Measurements from ENCODE around the gene KCNQ1.

DNA sequence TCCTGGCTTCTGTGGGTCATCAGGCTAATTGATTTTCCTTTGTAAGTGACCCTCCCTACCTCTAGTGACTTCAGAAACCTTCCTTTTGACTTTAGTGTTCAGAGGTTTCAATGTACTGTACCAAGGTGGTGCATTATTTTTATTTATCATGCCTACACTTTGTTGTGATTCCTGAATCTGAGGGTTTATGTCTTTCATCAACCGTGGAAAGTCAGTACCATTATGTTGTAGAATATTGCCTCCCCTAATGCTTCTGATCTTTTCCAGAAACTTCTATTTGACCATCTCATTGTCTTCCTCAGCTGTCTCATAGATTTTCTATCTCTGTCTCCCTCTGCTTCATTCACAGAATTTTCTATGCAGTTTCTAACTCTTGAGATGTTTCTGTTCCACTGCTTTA is 149.5 kb downstream of the KCNQ1 start:
- no peak for TF ChIP-seq ZNF76 (CRISPR knock-in tag; IDR thresholded peaks at IDR 0.05; ENCODE audit: borderline replicate concordance)
- TF ChIP-seq SUPT5H (IDR thresholded peaks at IDR 0.05) = no peak
- TF ChIP-seq EZH2 (IDR thresholded peaks at IDR 0.05; ENCODE audit: borderline replicate concordance, low read depth, low read length) = no peak
- TF ChIP-seq EGR1 (conservative IDR thresholded peaks at IDR 0.05) = no peak
- TF ChIP-seq SAFB2 (IDR thresholded peaks at IDR 0.05; ENCODE audit: borderline replicate concordance, low read depth, low read length, severe bottlenecking) = no peak
- no peak for TF ChIP-seq CUX1 (CRISPR knock-in tag; IDR thresholded peaks at IDR 0.05)
